ENCODE results near the gene UGT2B10. TPM values are rescaled to one million over a fixed set of nuclear protein-coding genes. Genes with fewer than 3 reads are reported as not detected.

The UGT2B10 gene
- total RNA-seq, 1 experiment from 2014 or later = 0.27 TPM

- H3K9ac ChIP-seq (ENCODE audit: low read length) = no peak overlapping the region
- H3K36me3 ChIP-seq (ENCODE audit: control insufficient read depth in 1 of 2, insufficient read depth in 2 of 2, low read length in 2 of 2) = no peaks in the 10 kb centered on the region
- ATAC-seq (no peak), DNase-seq (ENCODE audit: low read depth, low spot score) (no peak)
- ChIA-PET POLR2A (no interaction called here), CTCF (no interaction called here), RAD21 (ENCODE audit: low non-redundant PET in 1 of 2, low total read pairs in 2 of 2, uncharacterized antibody in 2 of 2, unreplicated experiment in 2 of 2) (no interaction called here)
- H2AFZ ChIP-seq (ENCODE audit: low read depth, low read length, poor library complexity, severe bottlenecking) = no peak overlapping the region
- no TSS peak for BruUV-seq (replicated peaks)
- no peaks in the 10 kb centered on the region for H3K4me1 ChIP-seq (ENCODE audit: control insufficient read depth in 1 of 2, insufficient read depth in 2 of 2, low read length in 2 of 2)
- intact Hi-C loops (cut with micrococcal nuclease) = no loop called here
- H3K79me2 ChIP-seq (ENCODE audit: insufficient read depth, low read length) = no peaks in the 10 kb centered on the region
- no peaks in the 10 kb centered on the region for H4K20me1 ChIP-seq (ENCODE audit: insufficient read depth)
- H3K27ac ChIP-seq (ENCODE audit: low read depth, low read length) = no peak overlapping the region
- H3K4me2 ChIP-seq (ENCODE audit: low read length) = no peak overlapping the region
- TF ChIP-seq RAD21 (IDR thresholded peaks at IDR 0.05; ENCODE audit: low read depth) (no peak), POLR2AphosphoS5 (IDR thresholded peaks at IDR 0.05; ENCODE audit: low read depth, low read length) (no peak), EGR1 (IDR thresholded peaks at IDR 0.05; ENCODE audit: low read depth) (no peak), SRF (IDR thresholded peaks at IDR 0.05; ENCODE audit: low read depth) (no peak), EZH2 (IDR thresholded peaks at IDR 0.05) (no peak), YY1 (IDR thresholded peaks at IDR 0.05; ENCODE audit: extremely low read depth, insufficient replicate concordance, low read depth, low read length) (no peak), SIN3A (IDR thresholded peaks at IDR 0.05; ENCODE audit: low read depth) (no peak), TCF7L2 (IDR thresholded peaks at IDR 0.05; ENCODE audit: borderline replicate concordance, extremely low read depth, insufficient read depth, insufficient read length) (no peak)
- H3K9me3 ChIP-seq (ENCODE audit: control insufficient read depth in 1 of 2, insufficient read depth in 1 of 2, low read depth in 1 of 2, low read length in 2 of 2) = no peaks in the 10 kb centered on the region
- H3K27me3 ChIP-seq (ENCODE audit: insufficient read depth, low read length) = no peaks in the 10 kb centered on the region
- H3K4me3 ChIP-seq (replicated peaks in 1 of 2; ENCODE audit: low read depth in 1 of 2, low read length in 2 of 2) = no peak overlapping the region
- no peaks in the 10 kb centered on the region for H3K9me2 ChIP-seq (ENCODE audit: insufficient read depth)
Measured at GRCh38 chr4:68780232-68780631, 35.6 kb upstream of the UGT2B10 start.

DNA sequence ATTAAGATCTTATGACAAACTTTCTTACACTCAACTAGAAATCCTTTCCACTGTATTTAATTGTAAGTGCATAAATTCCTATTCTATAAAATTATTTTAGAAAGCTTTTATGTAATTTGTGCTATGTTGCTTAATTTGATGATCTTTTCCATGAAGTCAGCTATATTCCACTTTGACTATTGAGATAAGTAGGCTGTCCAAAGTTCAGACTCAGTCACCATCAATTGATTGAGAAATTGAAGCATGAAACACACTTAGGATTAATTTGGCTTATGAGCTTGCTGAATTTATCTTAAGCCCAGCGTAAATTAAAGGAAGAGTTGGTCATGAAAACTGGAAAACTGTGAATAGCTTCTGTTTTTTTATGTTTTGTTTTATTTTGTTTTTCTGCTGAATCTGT, 18.7 kb upstream of the UGT2B10 start:
- no peak overlapping the region for H3K9ac ChIP-seq (ENCODE audit: low read length)
- no peak overlapping the region for H2AFZ ChIP-seq (ENCODE audit: low read depth, low read length, poor library complexity, severe bottlenecking)
- ChIA-PET CTCF (no interaction called here), RAD21 (ENCODE audit: low non-redundant PET in 1 of 2, low total read pairs in 2 of 2, uncharacterized antibody in 2 of 2, unreplicated experiment in 2 of 2) (no interaction called here), POLR2A (no interaction called here)
- H3K79me2 ChIP-seq (ENCODE audit: insufficient read depth, low read length) = no peaks in the 10 kb centered on the region
- intact Hi-C loops (cut with micrococcal nuclease) = no loop called here
- no peaks in the 10 kb centered on the region for H3K27me3 ChIP-seq (ENCODE audit: insufficient read depth, low read length)
- no peak overlapping the region for H3K4me3 ChIP-seq (replicated peaks in 1 of 2; ENCODE audit: low read depth in 1 of 2, low read length in 2 of 2)
- H3K36me3 ChIP-seq (ENCODE audit: control insufficient read depth in 1 of 2, insufficient read depth in 2 of 2, low read length in 2 of 2) = no peaks in the 10 kb centered on the region
- H3K27ac ChIP-seq (ENCODE audit: low read depth, low read length) = no peak overlapping the region
- no peaks in the 10 kb centered on the region for H3K4me1 ChIP-seq (ENCODE audit: control insufficient read depth in 1 of 2, insufficient read depth in 2 of 2, low read length in 2 of 2)
- no TSS peak for BruUV-seq (replicated peaks)
- H3K9me3 ChIP-seq (ENCODE audit: control insufficient read depth in 1 of 2, insufficient read depth in 1 of 2, low read depth in 1 of 2, low read length in 2 of 2) = no peaks in the 10 kb centered on the region
- H4K20me1 ChIP-seq (ENCODE audit: insufficient read depth) = no peaks in the 10 kb centered on the region
- no peaks in the 10 kb centered on the region for H3K9me2 ChIP-seq (ENCODE audit: insufficient read depth)
- TF ChIP-seq, protein P1, sequence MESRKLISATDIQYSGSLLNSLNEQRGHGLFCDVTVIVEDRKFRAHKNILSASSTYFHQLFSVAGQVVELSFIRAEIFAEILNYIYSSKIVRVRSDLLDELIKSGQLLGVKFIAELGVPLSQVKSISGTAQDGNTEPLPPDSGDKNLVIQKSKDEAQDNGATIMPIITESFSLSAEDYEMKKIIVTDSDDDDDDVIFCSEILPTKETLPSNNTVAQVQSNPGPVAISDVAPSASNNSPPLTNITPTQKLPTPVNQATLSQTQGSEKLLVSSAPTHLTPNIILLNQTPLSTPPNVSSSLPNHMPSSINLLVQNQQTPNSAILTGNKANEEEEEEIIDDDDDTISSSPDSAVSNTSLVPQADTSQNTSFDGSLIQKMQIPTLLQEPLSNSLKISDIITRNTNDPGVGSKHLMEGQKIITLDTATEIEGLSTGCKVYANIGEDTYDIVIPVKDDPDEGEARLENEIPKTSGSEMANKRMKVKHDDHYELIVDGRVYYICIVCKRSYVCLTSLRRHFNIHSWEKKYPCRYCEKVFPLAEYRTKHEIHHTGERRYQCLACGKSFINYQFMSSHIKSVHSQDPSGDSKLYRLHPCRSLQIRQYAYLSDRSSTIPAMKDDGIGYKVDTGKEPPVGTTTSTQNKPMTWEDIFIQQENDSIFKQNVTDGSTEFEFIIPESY (IDR thresholded peaks at IDR 0.05; ENCODE audit: extremely low read depth, insufficient replicate concordance, low read length) = no peak
- TF ChIP-seq ZFX (IDR thresholded peaks at IDR 0.05) (no peak), EZH2 (IDR thresholded peaks at IDR 0.05) (no peak), YY1 (IDR thresholded peaks at IDR 0.05; ENCODE audit: extremely low read depth, insufficient replicate concordance, low read depth, low read length) (no peak), CBX3 (IDR thresholded peaks at IDR 0.05; ENCODE audit: low read depth) (no peak), ELF1 (IDR thresholded peaks at IDR 0.05; ENCODE audit: borderline replicate concordance, low read depth) (no peak), ZNF274 (IDR thresholded peaks at IDR 0.05; ENCODE audit: low read depth, low read length) (no peak), RAD21 (IDR thresholded peaks at IDR 0.05; ENCODE audit: low read depth) (no peak), SRF (IDR thresholded peaks at IDR 0.05; ENCODE audit: low read depth) (no peak), TCF7L2 (IDR thresholded peaks at IDR 0.05; ENCODE audit: borderline replicate concordance, extremely low read depth, insufficient read depth, insufficient read length) (no peak), FOSL1 (IDR thresholded peaks at IDR 0.05; ENCODE audit: low read depth) (no peak)
- DNase-seq (ENCODE audit: low read depth, low spot score) (no peak), ATAC-seq (no peak)
- H3K4me2 ChIP-seq (ENCODE audit: low read length) = no peak overlapping the region

All from HCT116 (cell line).